Lower lobe of right lung (tissue), 2 donors: Measurements from ENCODE around the gene TXNDC11. TPM values are rescaled to one million over a fixed set of nuclear protein-coding genes. Genes with fewer than 3 reads are reported as not detected.

Experiments
- ATAC-seq, 2 donors: fragments of 200-7000 bp; cut with Tn5 transposase; one replicate each; pipeline ENCODE4 v1.9.1; 2020 to 2022; ENCODE audit warnings: mild to moderate bottlenecking in 2 of 2, moderate library complexity in 2 of 2
- DNase-seq: peaks from one replicate; pipeline ENCODE4 v3.0.0-alpha.2; 2020
- H3K27ac ChIP-seq: fragments of 200-600 bp; one replicate; pipeline ENCODE4 v1.8.0; 2022
- H3K27me3 ChIP-seq: fragments of 200-600 bp; one replicate; pipeline ENCODE4 v1.8.0; 2022; ENCODE audit warnings: low read depth
- H3K36me3 ChIP-seq: fragments of 200-600 bp; one replicate; pipeline ENCODE4 v1.8.0; 2022; ENCODE audit warnings: mild to moderate bottlenecking
- H3K4me1 ChIP-seq: fragments of 200-600 bp; one replicate; pipeline ENCODE4 v1.8.0; 2022
- H3K4me3 ChIP-seq: fragments of 200-600 bp; one replicate; pipeline ENCODE4 v1.8.0; 2022; ENCODE audit warnings: mild to moderate bottlenecking
- H3K9me3 ChIP-seq: fragments of 200-600 bp; one replicate; pipeline ENCODE4 v1.8.0; 2022
- CTCF ChIP-seq: fragments of 200-600 bp; IDR thresholded peaks from one replicate; pipeline ENCODE4 v1.8.0; 2022; ENCODE audit warnings: antibody characterized with exemption, mild to moderate bottlenecking
- intact Hi-C: fragments of 100-400 bp; cut with DNase I; formaldehyde crosslinking; loops from one replicate; pipeline ENCODE4 v1.11.0; 2022
- total RNA-seq: library from RNA; stranded (reverse); fragmentation: NEBNext Ultra II Directional; extraction: Animal tissue kit (Norgen Biotek cat#: 25700); gene quantifications from one replicate; pipeline ENCODE4 v1.2.1, GENCODE V29; 2021
- donor health status: DM: no; HTN: yes; CAD: no; lungs with severe emphysema.

Gene TXNDC11
- total RNA-seq, 1 donor from 2014 or later: 88.2 TPM

- Histone ChIP-seq H3K36me3 (peaks cover 91% of the 10 kb centered on the region), H3K27ac (no peak overlapping the region), H3K4me3 (no peak overlapping the region), H3K27me3 (no peaks in the 10 kb centered on the region), H3K9me3 (no peaks in the 10 kb centered on the region), H3K4me1 (peaks cover 23% of the 10 kb centered on the region)
- no peak for ATAC-seq
- TF ChIP-seq CTCF: no peak
- intact Hi-C loops: no loop called here
- no peak for DNase-seq
These were observed 54.8 kb downstream of the TXNDC11 start for GRCh38 chr16:11687601-11688519.

DNA sequence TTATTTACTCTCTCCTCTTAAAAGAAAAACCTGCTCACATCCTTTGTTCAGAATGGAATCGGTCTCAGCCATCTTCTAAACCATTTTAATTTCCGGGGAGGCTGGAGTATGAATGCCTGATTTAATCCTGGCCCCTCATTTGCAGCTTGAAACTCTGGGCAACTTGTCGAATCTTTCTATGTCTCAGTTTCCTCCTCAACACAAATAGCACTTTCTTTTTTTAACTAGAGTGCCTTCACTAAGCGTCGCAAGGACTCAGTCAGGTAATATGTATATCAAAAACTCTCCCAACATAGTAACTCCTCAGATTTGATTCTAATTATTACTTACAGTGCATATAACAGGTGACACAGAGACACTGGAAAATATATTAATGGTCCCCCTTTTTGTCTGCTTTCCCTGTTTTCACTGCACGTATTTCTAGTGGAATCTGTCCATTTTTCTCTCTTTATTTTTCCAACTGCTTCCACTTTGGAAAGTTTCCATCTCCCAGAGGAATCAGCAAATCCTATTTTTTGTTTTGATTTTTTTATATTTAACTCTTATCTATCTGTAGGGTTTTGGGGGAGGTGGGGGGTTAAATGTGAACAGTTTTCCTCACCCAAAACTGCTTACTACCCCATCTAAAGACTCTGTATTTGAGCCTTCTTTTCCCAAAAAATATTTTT is 55.8 kb downstream of the TXNDC11 start:
- DNase-seq (no peak), ATAC-seq (no peak)
- intact Hi-C loops: no loop called here
- Histone ChIP-seq H3K36me3 (peaks cover 91% of the 10 kb centered on the region), H3K27ac (no peak overlapping the region), H3K4me1 (peaks cover 33% of the 10 kb centered on the region), H3K27me3 (no peaks in the 10 kb centered on the region), H3K9me3 (no peaks in the 10 kb centered on the region), H3K4me3 (no peak overlapping the region)
- TF ChIP-seq CTCF: no peak

DNA sequence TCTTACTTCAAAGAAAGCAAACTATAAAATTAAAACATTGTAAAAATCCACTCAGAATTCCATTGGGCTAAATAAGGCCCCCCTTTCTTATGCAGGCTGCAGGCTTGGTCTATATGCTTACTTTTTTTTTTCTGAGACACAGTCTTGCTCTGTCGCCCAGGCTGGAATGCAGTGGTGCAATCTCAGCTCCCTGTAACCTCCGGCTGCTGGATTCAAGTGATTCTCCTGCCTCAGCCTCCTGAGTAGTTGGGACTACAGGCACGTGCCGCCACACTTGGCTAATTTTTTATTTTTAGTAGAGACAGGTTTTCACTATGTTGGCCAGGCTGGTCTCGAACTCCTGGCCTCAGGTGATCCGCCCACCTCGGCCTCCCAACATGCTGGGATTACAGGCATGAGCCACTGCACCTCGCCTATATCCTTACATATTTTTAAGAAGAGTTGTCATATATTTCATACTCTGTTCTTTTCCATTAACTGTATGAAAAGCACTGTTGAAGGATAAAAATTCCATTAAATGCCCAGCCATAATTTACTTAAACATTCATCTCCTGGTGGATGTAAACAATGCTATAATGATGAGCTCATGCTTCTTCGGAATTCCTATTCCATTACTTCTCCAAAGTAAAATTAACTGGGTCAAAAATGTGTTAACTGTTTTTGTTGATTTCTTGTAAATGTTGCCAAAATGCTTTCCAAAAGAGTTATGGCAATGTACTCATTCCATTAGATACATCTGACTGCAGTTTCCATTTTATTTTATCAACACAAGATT is 56.6 kb downstream of the TXNDC11 start:
- Histone ChIP-seq H3K27me3 (no peaks in the 10 kb centered on the region), H3K9me3 (no peaks in the 10 kb centered on the region), H3K36me3 (peaks cover 91% of the 10 kb centered on the region), H3K4me3 (no peak overlapping the region), H3K27ac (no peak overlapping the region), H3K4me1 (peaks cover 41% of the 10 kb centered on the region)
- intact Hi-C loops: no loop called here
- ATAC-seq (no peak), DNase-seq (no peak)
- TF ChIP-seq CTCF: no peak

DNA sequence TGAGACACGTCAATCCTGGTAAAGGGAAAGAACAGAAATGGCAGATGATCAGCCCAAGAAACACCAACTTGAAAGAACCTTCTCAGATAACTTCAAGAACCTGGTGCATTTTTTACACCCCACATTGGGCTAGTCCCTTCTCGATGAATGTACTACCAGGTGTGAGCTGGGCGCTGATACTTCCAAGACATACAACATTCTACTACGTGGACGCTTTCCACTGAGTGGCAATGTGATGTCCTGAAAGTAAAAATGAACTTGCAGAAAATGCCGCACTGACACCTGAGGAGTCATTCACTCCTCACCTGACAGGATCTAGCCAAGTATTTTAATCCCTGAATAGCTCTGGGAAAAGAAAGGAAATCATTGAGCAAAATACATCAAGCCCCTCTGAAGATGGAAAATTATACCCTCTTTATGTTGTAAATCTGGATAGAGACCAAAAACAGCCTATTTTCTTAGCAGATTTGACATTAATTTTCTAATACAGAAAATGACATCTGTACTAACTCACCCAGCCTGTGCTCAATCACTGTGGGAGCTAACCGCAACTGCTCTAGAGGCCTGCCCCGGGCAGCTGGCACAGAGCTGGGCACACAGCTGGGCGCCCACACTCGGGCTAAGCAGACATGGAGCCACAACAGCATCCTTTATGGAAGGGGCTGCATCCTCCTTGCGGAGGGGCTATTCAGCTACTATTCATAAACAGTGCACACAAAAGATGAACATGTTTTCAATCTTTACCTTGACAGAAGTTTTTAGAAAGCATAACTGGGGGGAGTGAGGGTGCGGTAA is 58.2 kb downstream of the TXNDC11 start:
- no peak for TF ChIP-seq CTCF
- ATAC-seq: no peak
- Histone ChIP-seq H3K27me3 (no peaks in the 10 kb centered on the region), H3K4me1 (peaks cover 35% of the 10 kb centered on the region), H3K27ac (no peak overlapping the region), H3K4me3 (no peak overlapping the region), H3K9me3 (no peaks in the 10 kb centered on the region), H3K36me3 (peaks cover 92% of the 10 kb centered on the region)
- intact Hi-C loops: no loop called here
- no peak for DNase-seq

DNA sequence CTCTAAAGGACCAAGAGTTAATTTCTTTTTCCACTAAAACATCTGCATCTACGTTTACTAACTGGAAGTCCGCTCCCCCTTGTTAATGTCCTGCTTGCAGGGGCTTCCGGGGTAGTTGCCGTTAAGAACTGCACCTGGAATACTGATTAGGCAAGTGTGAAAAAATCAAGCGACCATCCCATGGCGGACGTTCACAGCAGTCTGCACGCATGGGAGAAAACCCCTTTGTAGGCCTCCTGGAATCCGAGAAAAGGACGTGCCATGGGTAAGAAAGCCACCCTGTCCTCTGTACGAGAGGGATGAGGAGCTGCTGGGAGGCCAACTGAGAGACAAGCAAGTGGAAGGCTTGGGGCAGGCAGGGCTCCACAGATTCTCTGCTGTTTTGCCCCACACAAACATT is 59.5 kb downstream of the TXNDC11 start:
- H3K4me1 ChIP-seq: peaks cover 36% of the 10 kb centered on the region
- no peak overlapping the region for H3K27ac ChIP-seq
- H3K36me3 ChIP-seq: peaks cover 100% of the 10 kb centered on the region
- H3K9me3 ChIP-seq: no peaks in the 10 kb centered on the region
- no peaks in the 10 kb centered on the region for H3K27me3 ChIP-seq
- no peak for TF ChIP-seq CTCF
- intact Hi-C loops: no loop called here
- ATAC-seq: no peak
- no peak overlapping the region for H3K4me3 ChIP-seq
- DNase-seq: no peak
